ENCODE measurements around the gene PARD6A.

Gene PARD6A

DNA sequence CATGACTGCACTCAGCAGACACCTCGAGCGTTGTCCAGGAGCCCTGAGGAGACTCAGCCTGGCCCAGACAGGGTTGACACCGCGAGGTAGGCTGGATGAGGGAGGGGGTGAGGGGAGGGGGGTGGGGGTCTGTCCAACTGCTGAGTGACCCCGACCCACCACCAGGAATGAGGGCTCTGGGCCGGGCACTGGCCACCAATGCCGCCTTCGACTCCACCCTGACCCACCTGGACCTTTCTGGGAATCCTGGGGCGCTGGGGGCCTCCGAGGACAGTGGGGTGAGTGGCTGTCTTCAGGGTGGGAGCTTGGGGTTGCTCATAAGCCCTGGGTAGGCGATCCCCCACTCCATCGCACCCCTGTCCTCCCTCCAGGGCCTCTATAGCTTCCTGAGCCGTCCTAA lies 13.1 kb upstream of the PARD6A start:
- peaks cover 24% of the 10 kb centered on the region for H3K27me3 ChIP-seq
- no peaks in the 10 kb centered on the region for H3K9me3 ChIP-seq
- H3K4me3 ChIP-seq (ENCODE audit: low read depth in 1 of 2, low read length in 1 of 2), result no peak overlapping the region
- H3K4me1 ChIP-seq (ENCODE audit: control insufficient read depth in 1 of 2, insufficient read depth in 1 of 2, low read depth in 1 of 2, low read length in 1 of 2), result peaks cover 10 to 14% of the 10 kb centered on the region in 2 experiments
- TF ChIP-seq, protein P1, sequence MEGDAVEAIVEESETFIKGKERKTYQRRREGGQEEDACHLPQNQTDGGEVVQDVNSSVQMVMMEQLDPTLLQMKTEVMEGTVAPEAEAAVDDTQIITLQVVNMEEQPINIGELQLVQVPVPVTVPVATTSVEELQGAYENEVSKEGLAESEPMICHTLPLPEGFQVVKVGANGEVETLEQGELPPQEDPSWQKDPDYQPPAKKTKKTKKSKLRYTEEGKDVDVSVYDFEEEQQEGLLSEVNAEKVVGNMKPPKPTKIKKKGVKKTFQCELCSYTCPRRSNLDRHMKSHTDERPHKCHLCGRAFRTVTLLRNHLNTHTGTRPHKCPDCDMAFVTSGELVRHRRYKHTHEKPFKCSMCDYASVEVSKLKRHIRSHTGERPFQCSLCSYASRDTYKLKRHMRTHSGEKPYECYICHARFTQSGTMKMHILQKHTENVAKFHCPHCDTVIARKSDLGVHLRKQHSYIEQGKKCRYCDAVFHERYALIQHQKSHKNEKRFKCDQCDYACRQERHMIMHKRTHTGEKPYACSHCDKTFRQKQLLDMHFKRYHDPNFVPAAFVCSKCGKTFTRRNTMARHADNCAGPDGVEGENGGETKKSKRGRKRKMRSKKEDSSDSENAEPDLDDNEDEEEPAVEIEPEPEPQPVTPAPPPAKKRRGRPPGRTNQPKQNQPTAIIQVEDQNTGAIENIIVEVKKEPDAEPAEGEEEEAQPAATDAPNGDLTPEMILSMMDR (IDR thresholded peaks at IDR 0.05), result no peak
- H3K36me3 ChIP-seq, result no peaks in the 10 kb centered on the region
- H3K27ac ChIP-seq, result no peak overlapping the region

DNA sequence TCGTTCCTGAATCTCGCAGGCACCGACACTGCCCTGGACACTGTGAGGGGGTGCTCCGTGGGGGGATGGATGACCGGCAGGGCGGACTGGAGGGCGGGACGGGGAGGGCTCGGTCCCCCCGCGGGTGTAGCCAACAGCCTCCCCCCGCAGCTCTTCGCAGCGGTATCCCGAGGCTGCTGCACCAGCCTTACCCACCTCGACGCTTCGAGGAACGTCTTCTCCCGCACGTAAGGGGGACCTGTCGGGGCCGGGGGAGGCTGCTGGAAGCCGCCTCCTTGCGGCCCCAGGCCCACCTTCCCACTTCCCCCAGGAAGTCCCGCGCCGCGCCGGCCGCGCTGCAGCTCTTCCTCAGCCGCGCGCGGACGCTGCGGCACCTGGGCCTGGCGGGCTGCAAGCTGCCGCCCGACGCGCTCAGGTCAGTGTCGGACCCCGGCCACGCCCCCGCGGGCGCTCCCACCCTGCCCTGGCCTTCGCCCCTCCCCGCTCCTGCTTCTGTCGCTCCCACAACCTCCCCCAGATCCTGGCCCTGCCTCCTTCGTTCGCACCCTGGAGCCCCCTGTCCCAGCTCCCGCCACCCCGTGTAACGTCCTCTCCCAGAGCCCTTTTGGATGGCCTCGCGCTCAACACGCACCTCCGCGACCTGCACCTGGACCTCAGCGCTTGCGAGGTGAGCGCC lies 12.5 kb upstream of the PARD6A start:
- H3K27ac ChIP-seq, result no peak overlapping the region
- H3K9me3 ChIP-seq, result no peaks in the 10 kb centered on the region
- peaks cover 10 to 14% of the 10 kb centered on the region in 2 experiments for H3K4me1 ChIP-seq (ENCODE audit: control insufficient read depth in 1 of 2, insufficient read depth in 1 of 2, low read depth in 1 of 2, low read length in 1 of 2)
- TF ChIP-seq, protein P1 (IDR thresholded peaks at IDR 0.05), result no peak
- peaks cover 24% of the 10 kb centered on the region for H3K27me3 ChIP-seq
- no peak overlapping the region for H3K4me3 ChIP-seq (ENCODE audit: low read depth in 1 of 2, low read length in 1 of 2)
- H3K36me3 ChIP-seq, result no peaks in the 10 kb centered on the region

DNA sequence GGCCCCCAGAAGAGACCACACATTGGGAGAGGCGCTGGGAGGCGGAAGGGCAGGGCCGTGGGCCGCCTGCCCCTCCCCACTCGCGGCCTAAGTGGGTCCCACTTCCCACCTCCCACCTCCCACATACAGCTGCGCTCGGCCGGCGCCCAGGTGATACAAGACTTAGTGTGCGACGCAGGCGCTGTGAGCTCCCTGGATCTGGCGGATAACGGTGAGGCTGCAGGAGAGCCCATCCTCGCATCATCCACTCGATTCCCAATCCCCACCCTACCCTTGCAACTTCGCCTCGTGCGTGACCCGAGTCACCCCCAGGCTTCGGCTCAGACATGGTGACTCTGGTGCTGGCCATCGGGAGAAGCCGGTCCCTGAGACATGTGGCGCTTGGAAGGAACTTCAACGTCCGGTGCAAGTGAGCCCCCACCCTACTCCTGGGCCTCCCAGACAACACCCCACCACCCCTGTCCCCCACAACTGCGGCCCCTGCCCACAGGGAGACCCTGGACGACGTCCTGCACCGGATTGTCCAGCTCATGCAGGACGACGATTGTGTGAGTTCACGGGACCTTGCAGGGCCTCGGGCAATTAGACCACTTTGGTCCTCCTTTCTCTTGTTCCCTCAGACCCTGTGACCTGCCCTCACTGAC lies 11.9 kb upstream of the PARD6A start:
- Histone ChIP-seq H3K4me1 (ENCODE audit: control insufficient read depth in 1 of 2, insufficient read depth in 1 of 2, low read depth in 1 of 2, low read length in 1 of 2) (peaks cover 10 to 14% of the 10 kb centered on the region in 2 experiments), H3K4me3 (ENCODE audit: low read depth in 1 of 2, low read length in 1 of 2) (no peak overlapping the region), H3K27me3 (peaks cover 22% of the 10 kb centered on the region), H3K27ac (no peak overlapping the region), H3K9me3 (no peaks in the 10 kb centered on the region), H3K36me3 (no peaks in the 10 kb centered on the region)
- TF ChIP-seq, protein P1 (IDR thresholded peaks at IDR 0.05), result no peak

DNA sequence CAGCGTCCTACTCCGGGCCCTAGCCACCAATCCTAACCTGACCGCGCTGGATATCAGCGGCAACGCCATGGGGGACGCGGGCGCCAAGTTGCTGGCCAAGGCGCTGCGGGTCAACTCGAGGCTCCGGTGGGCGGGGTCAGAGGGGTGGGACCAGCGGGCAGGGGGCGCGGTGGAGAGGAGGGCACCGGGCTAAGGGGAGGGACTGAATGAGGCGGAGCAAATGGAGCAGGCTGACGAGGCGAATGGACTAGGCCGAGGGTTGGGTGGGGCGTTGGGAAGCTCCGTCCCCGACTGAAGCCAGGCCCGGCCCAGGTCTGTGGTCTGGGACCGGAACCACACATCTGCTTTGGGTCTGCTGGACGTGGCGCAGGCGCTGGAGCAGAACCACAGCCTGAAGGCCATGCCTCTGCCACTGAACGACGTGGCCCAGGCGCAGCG lies 11.2 kb upstream of the PARD6A start:
- no peak overlapping the region for H3K27ac ChIP-seq
- H3K4me3 ChIP-seq (ENCODE audit: low read depth in 1 of 2, low read length in 1 of 2), result no peak overlapping the region
- peaks cover 15% of the 10 kb centered on the region for H3K27me3 ChIP-seq
- TF ChIP-seq, protein P1 (IDR thresholded peaks at IDR 0.05), result no peak
- H3K9me3 ChIP-seq, result no peaks in the 10 kb centered on the region
- H3K4me1 ChIP-seq (ENCODE audit: control insufficient read depth in 1 of 2, insufficient read depth in 1 of 2, low read depth in 1 of 2, low read length in 1 of 2), result peaks cover 8 to 12% of the 10 kb centered on the region in 2 experiments
- no peaks in the 10 kb centered on the region for H3K36me3 ChIP-seq

DNA sequence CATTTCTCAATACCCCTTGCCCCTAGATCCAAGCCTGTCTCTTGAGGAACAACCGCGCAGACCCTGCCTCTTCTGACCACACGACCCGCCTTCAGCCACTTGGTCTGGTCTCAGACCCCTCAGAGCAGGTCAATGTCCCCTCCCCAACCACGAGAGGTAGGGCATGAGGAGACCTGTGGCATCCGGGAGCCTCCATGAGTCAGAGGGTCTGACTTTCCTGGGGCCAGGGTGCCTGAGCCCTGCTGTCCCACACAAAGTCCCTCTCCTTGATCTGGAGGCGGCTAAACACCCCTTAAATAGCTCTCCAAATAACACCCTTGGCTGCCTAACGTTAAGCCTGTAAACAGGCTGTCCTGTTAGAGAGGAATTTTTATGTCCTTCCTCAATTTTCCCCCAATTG lies 10.7 kb upstream of the PARD6A start:
- Histone ChIP-seq H3K4me1 (ENCODE audit: control insufficient read depth in 1 of 2, insufficient read depth in 1 of 2, low read depth in 1 of 2, low read length in 1 of 2) (peaks cover 7% of the 10 kb centered on the region in 2 experiments), H3K27ac (no peak overlapping the region), H3K36me3 (no peaks in the 10 kb centered on the region), H3K9me3 (no peaks in the 10 kb centered on the region), H3K27me3 (peaks cover 10% of the 10 kb centered on the region), H3K4me3 (ENCODE audit: low read depth in 1 of 2, low read length in 1 of 2) (no peak overlapping the region)
- TF ChIP-seq, protein P1 (IDR thresholded peaks at IDR 0.05), result no peak

All from neutrophil (primary cell).